HT-29 (cell line): ENCODE results near the gene PLXNA1. TPM values are rescaled to one million over a fixed set of nuclear protein-coding genes. Genes with fewer than 3 reads are reported as not detected.

Experiments
- total RNA-seq: library from RNA; depleted of rRNA; stranded (reverse); fragments of >200 nt; shearing (Covaris generic); gene quantifications from 2 replicates; pipeline ENCODE4 v1.2.3, GENCODE V29; 2014; rRNA removed

PLXNA1 gene
- total RNA-seq, 1 experiment from 2014 or later, result 103 TPM

Other genes with a start within 250 kb of the PLXNA1 start
- gene PRR23E, start 210.0 kb downstream of the PLXNA1 start, total RNA-seq, result not detected in 2 replicates